ENCODE data around the gene FAM78A.
A peak's percentile ranks its signal among the peaks of the same experiment; 100 is the strongest.
"Not testable (repeated sequence)": the region's sequence is repeated elsewhere in the genome, so short reads cannot be mapped to it uniquely, and the experiment has no call there.

The FAM78A gene

DNA sequence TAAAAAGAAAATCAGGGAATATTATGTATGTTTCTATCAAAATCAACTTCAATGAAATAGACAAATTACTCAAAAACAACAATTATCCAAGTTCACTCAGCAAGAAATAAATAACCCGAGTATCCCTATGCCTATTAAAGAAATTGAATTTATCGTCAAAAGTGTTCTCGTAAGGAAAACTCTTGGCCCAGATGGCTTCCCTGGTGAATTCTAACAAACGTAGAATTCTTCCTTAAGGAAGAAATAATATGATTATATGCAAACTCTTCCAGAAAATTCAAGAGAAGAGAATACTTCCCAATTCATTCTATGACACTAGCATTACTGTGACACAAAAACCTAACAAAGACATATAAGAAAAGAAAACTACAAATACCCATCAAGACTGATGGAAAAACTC lies 29.7 kb downstream of the FAM78A start:
- no peak for ATAC-seq
- Mint-ChIP-seq H3K27me3 (no peaks in the 10 kb centered on the region), H3K4me1 (peaks cover under 1% of the 10 kb centered on the region), H3K4me3 (no peak overlapping the region), H3K9me3 (no peaks in the 10 kb centered on the region), H3K27ac (no peak overlapping the region)
- no peak for DNase-seq

DNA sequence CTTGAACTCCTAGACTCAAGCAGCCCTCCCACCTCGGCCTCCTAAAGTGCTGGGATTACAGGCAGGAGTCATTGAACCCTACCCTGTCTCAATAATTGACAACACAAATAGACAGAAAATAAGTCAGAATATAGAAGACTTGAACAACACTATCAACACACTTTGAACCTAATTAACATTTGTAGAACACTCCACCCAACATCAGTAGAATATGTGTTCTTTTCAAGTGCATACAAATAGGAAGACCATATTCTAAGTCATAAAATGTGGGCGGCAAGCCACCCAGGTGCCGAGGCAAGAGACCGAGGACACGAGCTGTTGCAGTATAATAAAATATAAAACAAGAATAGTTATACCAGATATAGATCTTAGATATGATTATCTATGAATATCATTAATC lies 32.0 kb downstream of the FAM78A start:
- not testable (repeated sequence) for H3K27me3 Mint-ChIP-seq, H3K4me3 Mint-ChIP-seq, ATAC-seq, DNase-seq, H3K9me3 Mint-ChIP-seq, H3K27ac Mint-ChIP-seq
- peaks cover 16% of the 10 kb centered on the region for H3K4me1 Mint-ChIP-seq

DNA sequence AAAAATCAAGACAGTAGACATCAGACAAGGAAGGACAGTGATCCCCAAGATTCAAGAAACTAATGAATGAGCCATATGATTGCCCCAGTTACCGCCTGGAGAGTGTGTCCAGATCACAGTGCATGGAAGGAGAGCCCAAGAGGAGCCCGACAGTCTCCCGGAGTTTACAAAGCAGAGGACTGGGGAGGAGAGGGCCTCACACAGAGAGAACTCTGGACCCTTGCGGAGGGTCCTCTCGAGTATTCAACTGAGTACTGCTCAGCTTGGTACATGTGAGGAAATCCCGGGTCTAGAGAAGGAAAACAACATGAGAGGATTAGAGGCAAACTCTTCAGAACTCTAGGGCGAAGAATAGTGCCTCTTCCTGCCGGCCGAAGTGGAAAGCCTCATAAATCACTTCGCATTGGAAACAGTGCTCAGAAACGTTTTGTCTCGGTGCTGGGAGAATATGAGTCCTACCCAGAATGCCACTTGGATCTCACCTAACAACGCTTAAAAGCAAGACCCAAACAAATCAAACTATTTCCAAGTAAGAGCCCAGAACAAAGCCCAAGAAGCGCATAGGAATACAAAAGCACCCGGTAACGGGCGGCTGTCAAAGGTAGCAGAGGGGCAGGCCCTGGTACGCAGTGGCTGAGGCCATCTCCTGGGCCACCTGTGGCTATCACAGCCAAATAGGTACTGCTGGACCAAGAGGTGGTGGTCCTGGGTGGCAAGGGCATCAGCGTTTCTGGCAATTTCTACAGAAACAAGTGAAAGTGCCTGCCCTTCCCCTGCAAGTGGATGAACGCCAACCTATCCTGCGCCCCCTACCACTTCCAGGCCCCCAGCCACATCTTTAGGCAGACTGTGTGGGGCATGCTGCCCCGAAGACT lies 36.0 kb downstream of the FAM78A start:
- Mint-ChIP-seq H3K4me1 (peaks cover 44% of the 10 kb centered on the region), H3K27ac (no peak overlapping the region), H3K27me3 (no peaks in the 10 kb centered on the region)

GRCh38 chr9:131239161-131239975 lies 36.9 kb downstream of the FAM78A start:
- H3K27me3 Mint-ChIP-seq = no peaks in the 10 kb centered on the region
- ATAC-seq (no peak), DNase-seq (no peak)
- peak overlapping the region; percentile 25 to 52 for H3K4me3 Mint-ChIP-seq
- H3K27ac Mint-ChIP-seq = peak overlapping the region; percentile 72 to 90
- H3K9me3 Mint-ChIP-seq = no peaks in the 10 kb centered on the region
- H3K4me1 Mint-ChIP-seq = peaks cover 52% of the 10 kb centered on the region

More for the DNA sequence above, 36.0 kb downstream of the FAM78A start:
- Mint-ChIP-seq H3K4me3 (no peak overlapping the region), H3K9me3 (no peaks in the 10 kb centered on the region)
- ATAC-seq (no peak), DNase-seq (no peak)

DNA sequence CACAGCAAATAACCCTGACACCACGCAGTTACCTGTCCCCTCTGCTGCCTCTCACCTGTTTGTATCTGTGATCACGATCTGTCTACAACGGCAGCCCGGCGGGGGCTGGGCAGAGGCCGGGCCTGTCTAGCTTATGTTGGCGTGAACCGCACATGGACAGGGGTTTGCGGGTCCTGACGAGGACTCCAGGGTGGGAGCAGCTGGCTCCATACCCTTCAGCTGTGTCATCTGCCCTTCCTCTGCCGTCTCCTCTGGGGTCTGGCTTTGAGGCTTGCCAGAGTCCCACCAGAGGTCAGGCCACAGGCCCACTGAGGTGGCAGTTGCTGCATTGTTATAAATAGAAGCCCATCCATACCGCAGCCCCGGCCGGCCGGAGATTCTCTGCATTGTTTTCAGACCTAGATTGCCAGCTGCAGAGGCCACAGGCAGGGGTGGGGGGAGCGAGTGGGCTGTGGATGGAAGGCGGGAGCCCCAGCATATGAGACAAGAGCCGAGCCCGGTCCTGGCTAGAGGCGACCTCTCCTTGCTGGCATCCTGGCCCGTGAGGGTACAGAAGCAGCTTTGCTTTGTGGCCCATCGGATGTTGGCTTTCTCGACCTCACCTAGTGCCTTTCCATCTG lies 37.8 kb downstream of the FAM78A start:
- Mint-ChIP-seq H3K27me3 (no peaks in the 10 kb centered on the region), H3K4me3 (peak overlapping the region; percentile 79 to 82), H3K27ac (peak overlapping the region; percentile 90 to 98), H3K9me3 (no peaks in the 10 kb centered on the region), H3K4me1 (peaks cover 61% of the 10 kb centered on the region)
- ATAC-seq = peak; percentile 50
- no peak for DNase-seq

DNA sequence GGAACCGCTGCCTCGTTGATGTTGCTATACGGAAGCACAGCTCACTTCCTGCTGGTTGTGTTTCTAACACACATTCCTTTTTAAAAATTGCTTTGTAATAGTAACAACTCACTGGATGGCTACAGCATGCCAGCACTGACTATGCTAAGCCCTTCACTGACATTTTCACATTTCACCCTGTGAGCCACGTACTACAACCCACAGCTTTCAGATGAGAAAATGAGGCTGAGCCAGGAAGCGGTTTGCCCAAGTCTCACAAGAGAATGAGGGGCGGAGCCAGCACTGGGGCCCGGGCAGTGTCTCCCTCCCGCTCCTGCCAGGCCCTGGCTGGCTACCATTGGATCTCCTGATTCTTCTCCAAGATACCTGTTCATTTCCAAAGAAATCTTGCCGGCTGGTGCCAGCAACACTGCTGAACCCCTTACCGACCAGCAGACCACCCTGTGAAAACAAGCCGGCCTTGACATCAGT lies 38.3 kb downstream of the FAM78A start:
- Mint-ChIP-seq H3K27ac (peak overlapping the region; percentile 90 to 98), H3K4me1 (peaks cover 65% of the 10 kb centered on the region), H3K4me3 (peak overlapping the region; percentile 79 to 82), H3K9me3 (no peaks in the 10 kb centered on the region), H3K27me3 (no peaks in the 10 kb centered on the region)
- peak; percentile 98 for ATAC-seq
- DNase-seq = peak; percentile 82 to 91

- H3K27ac Mint-ChIP-seq = peak overlapping the region; percentile 80 to 98
- no peak for ATAC-seq
- DNase-seq = no peak
- H3K4me1 Mint-ChIP-seq = peaks cover 65% of the 10 kb centered on the region
- no peaks in the 10 kb centered on the region for H3K27me3 Mint-ChIP-seq
- H3K4me3 Mint-ChIP-seq = peak overlapping the region; percentile 54 to 82
- no peaks in the 10 kb centered on the region for H3K9me3 Mint-ChIP-seq
Observed at GRCh38 chr9:131237291-131237690, 39.0 kb downstream of the FAM78A start.

DNA sequence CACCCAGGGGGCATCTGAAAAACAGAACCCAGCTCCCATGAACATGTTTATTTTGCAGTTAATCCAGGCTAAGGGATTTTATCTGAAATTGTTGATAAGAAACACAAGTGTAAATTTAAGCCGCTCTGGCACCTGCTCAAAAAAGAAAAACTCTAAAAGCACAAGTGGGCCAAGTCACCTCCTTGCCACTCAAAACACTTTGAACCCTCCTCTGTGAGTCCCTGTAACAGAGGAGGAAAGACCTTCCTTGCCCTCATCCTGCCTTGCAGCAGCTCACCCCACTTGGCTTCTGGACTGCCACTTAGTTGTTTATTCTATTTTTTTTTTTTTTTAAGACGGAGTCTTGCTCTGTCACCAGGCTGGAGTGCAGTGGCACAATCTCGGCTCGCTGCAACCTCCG lies 39.5 kb downstream of the FAM78A start:
- no peaks in the 10 kb centered on the region for H3K9me3 Mint-ChIP-seq

GRCh38 chr9:131236161-131236560 lies 40.1 kb downstream of the FAM78A start:
- no peak overlapping the region for H3K4me3 Mint-ChIP-seq
- DNase-seq = no peak
- H3K4me1 Mint-ChIP-seq = peaks cover 60% of the 10 kb centered on the region
- H3K27me3 Mint-ChIP-seq = no peaks in the 10 kb centered on the region
- no peak for ATAC-seq
- no peak overlapping the region for H3K27ac Mint-ChIP-seq
- no peaks in the 10 kb centered on the region for H3K9me3 Mint-ChIP-seq

More for the DNA sequence above, 39.5 kb downstream of the FAM78A start:
- ATAC-seq (no peak), DNase-seq (no peak)
- Mint-ChIP-seq H3K27me3 (no peaks in the 10 kb centered on the region), H3K27ac (peak overlapping the region; percentile 25 to 80), H3K4me3 (peak overlapping the region in 1 of 2 donors; percentile 54), H3K4me1 (peaks cover 65% of the 10 kb centered on the region)

- H3K4me3 Mint-ChIP-seq = no peak overlapping the region
- H3K27ac Mint-ChIP-seq = peak overlapping the region in 1 of 2 donors; percentile 50
- no peak for DNase-seq
Observed at GRCh38 chr9:131235480-131235851, 40.8 kb downstream of the FAM78A start.

GRCh38 chr9:131234799-131235479 lies 41.4 kb downstream of the FAM78A start:
- DNase-seq (no peak), ATAC-seq (no peak)
- Mint-ChIP-seq H3K9me3 (no peaks in the 10 kb centered on the region), H3K4me1 (peaks cover 55% of the 10 kb centered on the region), H3K4me3 (no peak overlapping the region), H3K27ac (peak overlapping the region in 1 of 2 donors; percentile 12), H3K27me3 (no peaks in the 10 kb centered on the region)

More at GRCh38 chr9:131235480-131235851, 40.8 kb downstream of the FAM78A start:
- H3K4me1 Mint-ChIP-seq = peaks cover 59% of the 10 kb centered on the region
- no peaks in the 10 kb centered on the region for H3K27me3 Mint-ChIP-seq
- no peaks in the 10 kb centered on the region for H3K9me3 Mint-ChIP-seq
- no peak for ATAC-seq

DNA sequence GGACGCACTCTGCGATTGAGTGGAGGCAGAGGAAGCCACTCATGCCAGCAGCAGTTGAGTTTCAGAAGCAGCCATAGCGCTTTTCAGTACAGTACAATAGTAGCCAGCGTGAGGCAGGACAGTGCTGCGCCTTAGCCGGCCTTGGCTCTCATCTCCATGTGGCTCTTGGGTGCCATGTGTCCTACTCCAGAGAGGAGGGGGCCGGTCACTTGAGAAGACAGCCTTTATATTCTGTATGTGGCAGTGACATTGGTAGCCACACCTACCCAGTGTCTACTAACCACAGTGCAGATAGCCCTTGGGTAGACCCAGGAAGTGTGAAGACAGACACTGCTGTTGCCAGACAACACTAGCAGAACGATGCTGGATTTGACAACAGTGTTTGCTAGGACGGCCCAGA lies 42.3 kb downstream of the FAM78A start:
- no peaks in the 10 kb centered on the region for H3K9me3 Mint-ChIP-seq

GRCh38 chr9:131233556-131233955 lies 42.8 kb downstream of the FAM78A start:
- DNase-seq (no peak), ATAC-seq (no peak)
- H3K9me3 Mint-ChIP-seq = no peaks in the 10 kb centered on the region
- H3K27ac Mint-ChIP-seq = peak overlapping the region; percentile 25 to 93
- peaks cover 42% of the 10 kb centered on the region for H3K4me1 Mint-ChIP-seq
- no peak overlapping the region for H3K4me3 Mint-ChIP-seq
- H3K27me3 Mint-ChIP-seq = no peaks in the 10 kb centered on the region

More for the DNA sequence above, 42.3 kb downstream of the FAM78A start:
- Mint-ChIP-seq H3K4me1 (peaks cover 46% of the 10 kb centered on the region), H3K4me3 (no peak overlapping the region), H3K27me3 (no peaks in the 10 kb centered on the region), H3K27ac (peak overlapping the region in 1 of 2 donors; percentile 25)
- ATAC-seq = no peak
- no peak for DNase-seq

DNA sequence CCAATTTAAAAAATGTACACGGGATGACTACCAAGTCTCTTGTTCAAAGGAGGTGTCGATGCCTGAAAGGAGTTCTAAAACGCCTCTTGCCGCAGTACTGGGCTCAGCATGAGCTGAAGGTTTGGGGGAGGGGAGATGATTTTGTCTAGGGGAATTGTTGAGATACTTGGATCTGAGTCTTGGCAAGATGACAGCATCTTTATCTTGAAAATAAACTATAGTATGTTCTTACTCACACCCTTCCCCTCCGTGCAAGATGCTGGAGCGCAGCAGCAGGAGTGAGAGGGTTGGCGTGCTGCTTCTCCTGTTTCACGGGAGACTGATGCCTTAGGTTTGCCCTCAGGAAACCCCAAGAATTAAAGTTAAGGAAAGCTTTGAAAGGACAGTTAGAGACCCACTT lies 47.3 kb downstream of the FAM78A start:
- Mint-ChIP-seq H3K9me3 (no peaks in the 10 kb centered on the region), H3K4me3 (no peak overlapping the region), H3K4me1 (peaks cover 9% of the 10 kb centered on the region), H3K27me3 (no peaks in the 10 kb centered on the region), H3K27ac (peak overlapping the region in 1 of 2 donors; percentile 65)
- DNase-seq (no peak), ATAC-seq (no peak)

DNA sequence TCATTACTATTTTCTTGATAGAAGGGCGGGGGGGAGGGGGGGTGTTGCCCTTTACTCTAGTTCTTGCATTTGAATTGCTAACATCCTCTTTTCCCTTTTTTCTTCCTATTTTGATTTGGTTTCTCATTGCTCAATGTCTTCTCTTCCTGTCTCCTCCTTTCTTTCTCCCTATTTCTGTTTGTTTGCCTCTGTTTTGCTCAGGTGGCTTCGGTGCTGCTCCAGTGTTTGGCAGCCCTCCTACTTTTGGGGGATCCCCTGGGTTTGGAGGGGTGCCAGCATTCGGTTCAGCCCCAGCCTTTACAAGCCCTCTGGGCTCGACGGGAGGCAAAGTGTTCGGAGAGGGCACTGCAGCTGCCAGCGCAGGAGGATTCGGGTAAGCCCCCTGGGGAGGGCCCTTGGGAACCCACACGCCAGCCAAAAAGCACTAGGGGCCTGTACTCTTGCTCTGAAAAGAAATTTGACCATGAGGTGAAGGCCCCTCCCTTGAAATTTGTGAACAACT lies 48.3 kb downstream of the FAM78A start:
- H3K4me3 Mint-ChIP-seq = no peak overlapping the region
- no peaks in the 10 kb centered on the region for H3K4me1 Mint-ChIP-seq
- no peaks in the 10 kb centered on the region for H3K27me3 Mint-ChIP-seq
- no peak overlapping the region for H3K27ac Mint-ChIP-seq
- ATAC-seq (no peak), DNase-seq (no peak)
- no peaks in the 10 kb centered on the region for H3K9me3 Mint-ChIP-seq
